Right cardiac atrium (tissue), 5 donors: Measurements from ENCODE around the gene LACTB. TPM values are rescaled to one million over a fixed set of nuclear protein-coding genes. Genes with fewer than 3 reads are reported as not detected.

Experiments
- ATAC-seq, 2 donors: fragments of 200-7000 bp; cut with Tn5 transposase; one replicate each; pipeline versions ENCODE4 v1.8.0 to v1.9.1; 2020; ENCODE audit warnings: moderate library complexity in 2 of 2, mild to moderate bottlenecking in 1 of 2
- DNase-seq, 3 donors: peaks; one replicate each; pipeline ENCODE4 v3.0.0-alpha.2; 2020
- H3K27ac ChIP-seq: one replicate; pipeline ENCODE4 v1.5.1; 2013; ENCODE audit warnings: mild to moderate bottlenecking, low read length, control low read depth, moderate library complexity
- H3K27me3 ChIP-seq: one replicate; pipeline ENCODE4 v1.6.1; 2013; ENCODE audit not compliant: control insufficient read depth, insufficient read depth
- H3K4me1 ChIP-seq: one replicate; pipeline ENCODE4 v1.6.1; 2013; ENCODE audit warnings: low read length; ENCODE audit not compliant: control insufficient read depth, insufficient read depth
- H3K4me3 ChIP-seq: one replicate; pipeline ENCODE4 v1.5.1; 2013; ENCODE audit warnings: low read length, control low read depth
- H3K9me3 ChIP-seq: one replicate; pipeline ENCODE4 v1.6.1; 2013; ENCODE audit warnings: low read length; ENCODE audit not compliant: control insufficient read depth
- WGBS: extraction: QIAGEN DNeasy Blood & Tissue Kit; methylation state at CpG from one replicate; pipeline ENCODE4 v1.1.7; 2013; 5-methylcytosine and 5-hydroxymethylcytosine counted together
- intact Hi-C, 4 donors: fragments of 100-400 bp; cut with DNase I; formaldehyde crosslinking; loops; one replicate each; pipeline versions ENCODE4 v1.11.0 to v1.14.0; 2022 to 2023
- polyA plus RNA-seq: library from polyadenylated mRNA; stranded (reverse); fragments of 200-250 nt; gene quantifications from one replicate; pipeline ENCODE4 v1.2.3, GENCODE V29; 2013
- total RNA-seq, 4 donors: library from RNA; stranded (reverse); fragmentation: NEBNext Ultra II Directional; extraction: Animal tissue kit (Norgen Biotek cat#: 25700); gene quantifications; one replicate each; pipeline ENCODE4 v1.2.1, GENCODE V29; 2021
- donor health status: healthy with polysubstance abuse.
- donor health status: DM: no; HTN: yes; CAD: no.
- donor health status: DM: no; HTN: no; CAD: no.
- donor health status: DM: no; HTN: yes; CAD: no; lungs with severe emphysema.
- donor health status: DM: yes; HTN: yes; CAD: no.

Gene LACTB
- total and polyA plus RNA-seq, 5 donors: 15.1 to 23.4 (median 15.9) TPM

DNA sequence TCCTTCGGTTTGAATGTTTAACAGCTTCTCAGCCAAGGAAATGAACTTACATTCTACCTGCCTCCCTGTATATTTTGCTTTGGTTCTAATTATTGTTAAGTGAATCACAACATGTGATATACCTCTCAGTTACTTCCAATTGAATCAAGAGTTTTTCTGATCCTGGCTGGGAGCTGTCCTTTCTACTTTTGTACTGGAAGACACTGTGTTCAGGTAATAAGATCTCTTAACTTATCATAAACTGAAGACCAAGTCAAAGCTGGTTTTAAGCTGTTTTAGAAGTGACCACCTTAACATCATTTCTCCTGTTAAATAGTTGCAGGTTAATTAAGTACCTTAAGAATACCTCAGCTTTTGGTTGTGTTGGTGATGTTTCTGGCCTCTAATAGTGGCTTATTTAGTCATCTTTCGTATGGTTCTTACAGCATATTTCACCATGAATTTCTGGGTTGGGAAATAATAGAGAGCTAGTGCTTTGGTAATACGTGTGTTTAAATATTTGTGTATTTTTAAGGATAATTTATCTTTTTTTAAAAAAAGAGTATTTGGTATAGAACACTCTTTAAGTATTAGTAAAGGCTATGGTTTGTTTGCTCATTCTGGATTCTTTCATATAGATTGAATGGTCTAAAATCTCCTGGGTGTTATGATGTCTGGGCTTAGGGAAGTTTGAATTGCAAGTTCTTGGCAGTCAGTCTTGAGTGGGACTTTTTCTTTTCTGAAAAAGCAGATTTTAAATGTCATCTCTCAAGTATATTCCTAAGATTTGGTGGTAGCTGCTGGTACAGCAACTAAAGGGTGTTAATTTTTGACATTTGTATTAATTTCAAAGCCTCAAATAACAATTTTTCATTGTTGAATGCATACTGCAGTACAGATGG is 69.3 kb downstream of the LACTB start:
- H3K27me3 ChIP-seq: no peaks in the 10 kb centered on the region
- no peak for ATAC-seq
- H3K4me1 ChIP-seq: peaks cover 3% of the 10 kb centered on the region
- no peak for DNase-seq
- peak overlapping the region; percentile 93 for H3K4me3 ChIP-seq
- intact Hi-C loops: loop anchor here in 1 of 4 donors (10.0 kb wide), 1 partner anchor 64 kb away; no protein-coding TSS in a partner anchor
- H3K27ac ChIP-seq: no peak overlapping the region
- WGBS: 53% methylated on average over 3 of the region's 3 CpGs
- no peaks in the 10 kb centered on the region for H3K9me3 ChIP-seq

Other genes with a start within 250 kb of the LACTB start
- gene TPM1, start 79.1 kb upstream of the LACTB start, total RNA-seq: 1,000 to 10,000 TPM; 6,360 to 7,970 (median 7,200) TPM
- 10,076 TPM for gene TPM1, start 79.1 kb upstream of the LACTB start, polyA plus RNA-seq
- gene RPS27L, start 35.6 kb downstream of the LACTB start, total RNA-seq: 100 to 1,000 TPM; 142 to 188 (median 159) TPM
- gene RPS27L, start 35.6 kb downstream of the LACTB start, polyA plus RNA-seq: 183 TPM
- 10 to 100 TPM; 16.1 to 21.5 (median 19.3) TPM for gene RAB8B, start 67.7 kb downstream of the LACTB start, total RNA-seq
- 7.2 TPM for gene RAB8B, start 67.7 kb downstream of the LACTB start, polyA plus RNA-seq
- gene APH1B, start 155.7 kb downstream of the LACTB start, total RNA-seq: 10 to 100 TPM; 10.4 to 13.4 (median 10.9) TPM
- gene APH1B, start 155.7 kb downstream of the LACTB start, polyA plus RNA-seq: 6.0 TPM